Measurements from ENCODE around the gene GIMAP4. TPM values are rescaled to one million over a fixed set of nuclear protein-coding genes. Genes with fewer than 3 reads are reported as not detected.

GIMAP4 gene
- total RNA-seq, 1 experiment from 2014 or later: not detected

Other genes with a start within 250 kb of the GIMAP4 start
- not detected in 2 replicates for gene LRRC61, start 244.0 kb upstream of the GIMAP4 start, total RNA-seq (2014; rRNA removed; shearing (Covaris generic))
- not detected in 2 replicates for gene ACTR3C, start 243.8 kb upstream of the GIMAP4 start, total RNA-seq (2014; rRNA removed; shearing (Covaris generic))
- gene RARRES2, start 225.8 kb upstream of the GIMAP4 start, total RNA-seq (2014; rRNA removed; shearing (Covaris generic)): not detected in 2 replicates
- gene REPIN1, start 198.6 kb upstream of the GIMAP4 start, total RNA-seq (2014; rRNA removed; shearing (Covaris generic)): 122 and 136 TPM in 2 replicates
- 7.2 and 8.2 TPM in 2 replicates for gene ZNF775, start 188.1 kb upstream of the GIMAP4 start, total RNA-seq (2014; rRNA removed; shearing (Covaris generic))
- not detected in 2 replicates for gene GIMAP8, start 116.8 kb upstream of the GIMAP4 start, total RNA-seq (2014; rRNA removed; shearing (Covaris generic))
- gene GIMAP7, start 52.5 kb upstream of the GIMAP4 start, total RNA-seq (2014; rRNA removed; shearing (Covaris generic)): not detected in 2 replicates
- 1.4 and 1.6 TPM in 2 replicates for gene GIMAP6, start 65.0 kb downstream of the GIMAP4 start, total RNA-seq (2014; rRNA removed; shearing (Covaris generic))
- 3.4 and 5.7 TPM in 2 replicates for gene GIMAP2, start 118.3 kb downstream of the GIMAP4 start, total RNA-seq (2014; rRNA removed; shearing (Covaris generic))
- gene GIMAP1, start 149.2 kb downstream of the GIMAP4 start, total RNA-seq (2014; rRNA removed; shearing (Covaris generic)): not detected in 2 replicates
- 0.97 and 1.2 TPM in 2 replicates for gene GIMAP5, start 170.0 kb downstream of the GIMAP4 start, total RNA-seq (2014; rRNA removed; shearing (Covaris generic))
- gene TMEM176B, start 233.0 kb downstream of the GIMAP4 start, total RNA-seq (2014; rRNA removed; shearing (Covaris generic)): 0.07 TPM in 1 of 2 replicates, not detected in the other
- gene TMEM176A, start 233.4 kb downstream of the GIMAP4 start, total RNA-seq (2014; rRNA removed; shearing (Covaris generic)): not detected in 2 replicates